NCI-H2196 treated with DMSO at 0.1 percent for 48 hours (cell line): ENCODE measurements around the gene PLEK2.
"Not testable (repeated sequence)": the region's sequence is repeated elsewhere in the genome, so short reads cannot be mapped to it uniquely, and the experiment has no call there.

Source experiments
- DNase-seq: peaks from one replicate; lab custom pipeline; 2025; ENCODE audit not compliant: unreplicated experiment; lab: John Stamatoyannopoulos, UW

The PLEK2 gene

GRCh38 chr14:67360470-67361206 lies 51.3 kb downstream of the PLEK2 start:
- no peak for DNase-seq

GRCh38 chr14:67359775-67360469 lies 52.0 kb downstream of the PLEK2 start, which contains the start of the genes ATP6V1D and EIF2S1:
ATP6V1D (minus strand) TSS chr14:67359804; CDS start chr14:67359698, 106 bp downstream.
EIF2S1 (plus strand) TSS chr14:67360328; CDS start chr14:67364768, 4,440 bp downstream.
- DNase-seq = peak; percentile 97

GRCh38 chr14:67358924-67359774 lies 52.8 kb downstream of the PLEK2 start:
- no peak for DNase-seq

- no peak for DNase-seq
Measured at GRCh38 chr14:67357969-67358354, 54.0 kb downstream of the PLEK2 start.

GRCh38 chr14:67357186-67357968 lies 54.6 kb downstream of the PLEK2 start:
- no peak for DNase-seq

GRCh38 chr14:67352055-67352454 lies 59.9 kb downstream of the PLEK2 start:
- DNase-seq = no peak

GRCh38 chr14:67345583-67345982 lies 66.4 kb downstream of the PLEK2 start:
- DNase-seq = no peak

GRCh38 chr14:67343601-67344230 lies 68.2 kb downstream of the PLEK2 start:
- no peak for DNase-seq

GRCh38 chr14:67341231-67341630 lies 70.7 kb downstream of the PLEK2 start:
- DNase-seq = not testable (repeated sequence)
